HEK293 (cell line): ENCODE measurements around the gene NID1.

ENCODE experiments used
- ZNF274 ChIP-seq, 2 experiments: fragments of 200-500 bp in 1 of 2; fragments of 450-650 bp in 1 of 2; sonication (Bioruptor generic) in 1 of 2; formaldehyde crosslinking in 1 of 2; IDR thresholded peaks; 2 replicates each; pipeline versions ENCODE4 v1.5.1 to v1.6.1; 2014 to 2016; ENCODE audit warnings: borderline replicate concordance in 1 of 2, inconsistent platforms in 1 of 2, low read length in 1 of 2, missing biosample characterization in 1 of 2, missing genetic modification characterization in 1 of 2
- ZNF654 ChIP-seq: fragments of 450-650 bp; formaldehyde crosslinking; IDR thresholded peaks from 2 replicates; pipeline ENCODE4 v1.5.1; 2016; ENCODE audit warnings: low read depth, missing biosample characterization, missing genetic modification characterization
- TF ChIP-seq, protein P1 (sequence below): fragments of 450-650 bp; formaldehyde crosslinking; IDR thresholded peaks from 2 replicates; pipeline ENCODE4 v1.5.1; 2016; ENCODE audit warnings: missing biosample characterization, missing genetic modification characterization
- TF ChIP-seq, protein P2 (sequence below): fragments of 450-650 bp; IDR thresholded peaks from 2 replicates; pipeline ENCODE4 v1.5.1; 2018; ENCODE audit warnings: missing biosample characterization, mild to moderate bottlenecking, missing genetic modification characterization
- TF ChIP-seq, protein P3 (sequence below): fragments of 450-650 bp; formaldehyde crosslinking; IDR thresholded peaks from 2 replicates; pipeline ENCODE4 v1.5.1; 2016; ENCODE audit warnings: missing biosample characterization, missing genetic modification characterization
- TF ChIP-seq, protein P4 (sequence below): fragments of 450-650 bp; formaldehyde crosslinking; IDR thresholded peaks from 2 replicates; pipeline ENCODE4 v1.5.1; 2016; ENCODE audit warnings: missing biosample characterization, missing genetic modification characterization, low read depth

DNA sequence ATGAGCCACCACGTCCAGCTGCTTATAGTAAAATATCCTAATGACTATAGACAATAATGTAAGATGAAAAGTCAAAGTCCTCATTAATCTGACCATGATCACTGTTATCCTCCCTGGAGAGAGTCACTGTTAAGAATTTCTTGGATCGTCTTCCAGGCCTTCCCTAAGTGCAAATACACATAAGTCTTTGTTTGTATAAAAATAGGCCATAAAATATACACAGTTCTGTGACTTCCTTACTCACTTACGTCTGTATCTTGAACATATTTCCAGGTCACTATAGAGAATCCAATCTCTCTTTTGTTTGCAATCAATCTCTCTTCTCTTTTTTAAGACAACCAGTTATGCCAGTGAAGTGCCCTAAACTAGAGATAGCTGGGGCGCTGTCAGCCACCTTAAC, 109.1 kb downstream of the NID1 start:
- TF ChIP-seq, protein P1, sequence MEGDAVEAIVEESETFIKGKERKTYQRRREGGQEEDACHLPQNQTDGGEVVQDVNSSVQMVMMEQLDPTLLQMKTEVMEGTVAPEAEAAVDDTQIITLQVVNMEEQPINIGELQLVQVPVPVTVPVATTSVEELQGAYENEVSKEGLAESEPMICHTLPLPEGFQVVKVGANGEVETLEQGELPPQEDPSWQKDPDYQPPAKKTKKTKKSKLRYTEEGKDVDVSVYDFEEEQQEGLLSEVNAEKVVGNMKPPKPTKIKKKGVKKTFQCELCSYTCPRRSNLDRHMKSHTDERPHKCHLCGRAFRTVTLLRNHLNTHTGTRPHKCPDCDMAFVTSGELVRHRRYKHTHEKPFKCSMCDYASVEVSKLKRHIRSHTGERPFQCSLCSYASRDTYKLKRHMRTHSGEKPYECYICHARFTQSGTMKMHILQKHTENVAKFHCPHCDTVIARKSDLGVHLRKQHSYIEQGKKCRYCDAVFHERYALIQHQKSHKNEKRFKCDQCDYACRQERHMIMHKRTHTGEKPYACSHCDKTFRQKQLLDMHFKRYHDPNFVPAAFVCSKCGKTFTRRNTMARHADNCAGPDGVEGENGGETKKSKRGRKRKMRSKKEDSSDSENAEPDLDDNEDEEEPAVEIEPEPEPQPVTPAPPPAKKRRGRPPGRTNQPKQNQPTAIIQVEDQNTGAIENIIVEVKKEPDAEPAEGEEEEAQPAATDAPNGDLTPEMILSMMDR (tag by site-specific recombination) = no peak
- TF ChIP-seq, protein P2, sequence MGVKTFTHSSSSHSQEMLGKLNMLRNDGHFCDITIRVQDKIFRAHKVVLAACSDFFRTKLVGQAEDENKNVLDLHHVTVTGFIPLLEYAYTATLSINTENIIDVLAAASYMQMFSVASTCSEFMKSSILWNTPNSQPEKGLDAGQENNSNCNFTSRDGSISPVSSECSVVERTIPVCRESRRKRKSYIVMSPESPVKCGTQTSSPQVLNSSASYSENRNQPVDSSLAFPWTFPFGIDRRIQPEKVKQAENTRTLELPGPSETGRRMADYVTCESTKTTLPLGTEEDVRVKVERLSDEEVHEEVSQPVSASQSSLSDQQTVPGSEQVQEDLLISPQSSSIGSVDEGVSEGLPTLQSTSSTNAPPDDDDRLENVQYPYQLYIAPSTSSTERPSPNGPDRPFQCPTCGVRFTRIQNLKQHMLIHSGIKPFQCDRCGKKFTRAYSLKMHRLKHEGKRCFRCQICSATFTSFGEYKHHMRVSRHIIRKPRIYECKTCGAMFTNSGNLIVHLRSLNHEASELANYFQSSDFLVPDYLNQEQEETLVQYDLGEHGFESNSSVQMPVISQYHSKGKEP = no peak
- TF ChIP-seq, protein P3, sequence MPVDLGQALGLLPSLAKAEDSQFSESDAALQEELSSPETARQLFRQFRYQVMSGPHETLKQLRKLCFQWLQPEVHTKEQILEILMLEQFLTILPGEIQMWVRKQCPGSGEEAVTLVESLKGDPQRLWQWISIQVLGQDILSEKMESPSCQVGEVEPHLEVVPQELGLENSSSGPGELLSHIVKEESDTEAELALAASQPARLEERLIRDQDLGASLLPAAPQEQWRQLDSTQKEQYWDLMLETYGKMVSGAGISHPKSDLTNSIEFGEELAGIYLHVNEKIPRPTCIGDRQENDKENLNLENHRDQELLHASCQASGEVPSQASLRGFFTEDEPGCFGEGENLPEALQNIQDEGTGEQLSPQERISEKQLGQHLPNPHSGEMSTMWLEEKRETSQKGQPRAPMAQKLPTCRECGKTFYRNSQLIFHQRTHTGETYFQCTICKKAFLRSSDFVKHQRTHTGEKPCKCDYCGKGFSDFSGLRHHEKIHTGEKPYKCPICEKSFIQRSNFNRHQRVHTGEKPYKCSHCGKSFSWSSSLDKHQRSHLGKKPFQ = no peak
- TF ChIP-seq, protein P4, sequence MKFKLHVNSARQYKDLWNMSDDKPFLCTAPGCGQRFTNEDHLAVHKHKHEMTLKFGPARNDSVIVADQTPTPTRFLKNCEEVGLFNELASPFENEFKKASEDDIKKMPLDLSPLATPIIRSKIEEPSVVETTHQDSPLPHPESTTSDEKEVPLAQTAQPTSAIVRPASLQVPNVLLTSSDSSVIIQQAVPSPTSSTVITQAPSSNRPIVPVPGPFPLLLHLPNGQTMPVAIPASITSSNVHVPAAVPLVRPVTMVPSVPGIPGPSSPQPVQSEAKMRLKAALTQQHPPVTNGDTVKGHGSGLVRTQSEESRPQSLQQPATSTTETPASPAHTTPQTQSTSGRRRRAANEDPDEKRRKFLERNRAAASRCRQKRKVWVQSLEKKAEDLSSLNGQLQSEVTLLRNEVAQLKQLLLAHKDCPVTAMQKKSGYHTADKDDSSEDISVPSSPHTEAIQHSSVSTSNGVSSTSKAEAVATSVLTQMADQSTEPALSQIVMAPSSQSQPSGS (tag by site-specific recombination) = no peak
- TF ChIP-seq ZNF654 (tag by site-specific recombination) = no peak
- TF ChIP-seq ZNF274 (IDR thresholded peaks at IDR 0.05; ENCODE audit: low read length) = no peak
- TF ChIP-seq ZNF274 (tag by site-specific recombination; IDR thresholded peaks at IDR 0.05; ENCODE audit: borderline replicate concordance) = no peak
